PC-9 (cell line): ENCODE measurements around the gene MRPL27.

Source experiments
- EZH2 ChIP-seq: fragments of 200-600 bp; sonication (generic); IDR thresholded peaks from 2 replicates; pipeline ENCODE4 v1.8.0; 2017; ENCODE audit warnings: antibody characterized with exemption, low read depth
- TF ChIP-seq, protein P1 (sequence below): fragments of 200-600 bp; sonication (generic); conservative IDR thresholded peaks from 2 replicates; pipeline ENCODE4 v1.6.1; 2017; ENCODE audit warnings: mixed run types, antibody characterized with exemption, mild to moderate bottlenecking, moderate library complexity

DNA sequence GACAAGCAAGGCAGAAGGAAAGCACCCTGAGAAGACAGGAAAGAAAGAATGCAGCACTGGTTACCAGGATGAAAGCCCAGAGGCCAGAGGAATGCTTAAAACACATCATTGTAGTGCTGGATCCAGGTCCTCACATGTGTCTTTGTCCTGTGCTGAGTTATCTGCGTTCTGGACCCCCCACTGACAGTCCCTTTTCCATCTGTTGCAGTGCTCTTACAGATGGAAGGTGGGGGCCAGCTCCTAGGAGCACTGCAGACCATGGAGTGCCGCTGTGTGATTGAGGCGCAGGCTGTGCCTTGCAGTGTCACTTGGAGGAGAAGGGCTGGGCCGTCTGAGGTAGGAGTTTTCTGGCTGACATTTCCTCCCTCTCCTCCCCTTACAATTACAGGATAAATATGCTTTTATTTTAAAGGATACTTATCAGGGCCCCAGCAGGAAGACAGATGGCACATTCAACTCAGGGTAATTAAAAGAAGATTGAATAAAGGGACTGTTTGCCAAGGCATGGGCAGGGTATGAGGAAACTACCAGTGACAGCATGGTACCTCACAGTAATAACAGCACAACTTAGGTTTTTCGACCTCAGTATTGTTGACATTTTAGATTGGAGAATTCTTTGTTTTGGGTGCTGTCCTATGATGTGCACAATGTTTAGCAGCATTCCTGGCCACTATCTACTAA lies 3.0 kb upstream of the MRPL27 start:
- TF ChIP-seq, protein P1, sequence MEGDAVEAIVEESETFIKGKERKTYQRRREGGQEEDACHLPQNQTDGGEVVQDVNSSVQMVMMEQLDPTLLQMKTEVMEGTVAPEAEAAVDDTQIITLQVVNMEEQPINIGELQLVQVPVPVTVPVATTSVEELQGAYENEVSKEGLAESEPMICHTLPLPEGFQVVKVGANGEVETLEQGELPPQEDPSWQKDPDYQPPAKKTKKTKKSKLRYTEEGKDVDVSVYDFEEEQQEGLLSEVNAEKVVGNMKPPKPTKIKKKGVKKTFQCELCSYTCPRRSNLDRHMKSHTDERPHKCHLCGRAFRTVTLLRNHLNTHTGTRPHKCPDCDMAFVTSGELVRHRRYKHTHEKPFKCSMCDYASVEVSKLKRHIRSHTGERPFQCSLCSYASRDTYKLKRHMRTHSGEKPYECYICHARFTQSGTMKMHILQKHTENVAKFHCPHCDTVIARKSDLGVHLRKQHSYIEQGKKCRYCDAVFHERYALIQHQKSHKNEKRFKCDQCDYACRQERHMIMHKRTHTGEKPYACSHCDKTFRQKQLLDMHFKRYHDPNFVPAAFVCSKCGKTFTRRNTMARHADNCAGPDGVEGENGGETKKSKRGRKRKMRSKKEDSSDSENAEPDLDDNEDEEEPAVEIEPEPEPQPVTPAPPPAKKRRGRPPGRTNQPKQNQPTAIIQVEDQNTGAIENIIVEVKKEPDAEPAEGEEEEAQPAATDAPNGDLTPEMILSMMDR = no peak
- no peak for TF ChIP-seq EZH2
